NK-92 (cell line): ENCODE data around the gene RNF2.
"Not testable (repeated sequence)": the region's sequence is repeated elsewhere in the genome, so short reads cannot be mapped to it uniquely, and the experiment has no call there.

Experiments
- DNase-seq: peaks from one replicate; lab custom pipeline; 2025; ENCODE audit not compliant: unreplicated experiment; lab: John Stamatoyannopoulos, UW

The RNF2 gene

DNA sequence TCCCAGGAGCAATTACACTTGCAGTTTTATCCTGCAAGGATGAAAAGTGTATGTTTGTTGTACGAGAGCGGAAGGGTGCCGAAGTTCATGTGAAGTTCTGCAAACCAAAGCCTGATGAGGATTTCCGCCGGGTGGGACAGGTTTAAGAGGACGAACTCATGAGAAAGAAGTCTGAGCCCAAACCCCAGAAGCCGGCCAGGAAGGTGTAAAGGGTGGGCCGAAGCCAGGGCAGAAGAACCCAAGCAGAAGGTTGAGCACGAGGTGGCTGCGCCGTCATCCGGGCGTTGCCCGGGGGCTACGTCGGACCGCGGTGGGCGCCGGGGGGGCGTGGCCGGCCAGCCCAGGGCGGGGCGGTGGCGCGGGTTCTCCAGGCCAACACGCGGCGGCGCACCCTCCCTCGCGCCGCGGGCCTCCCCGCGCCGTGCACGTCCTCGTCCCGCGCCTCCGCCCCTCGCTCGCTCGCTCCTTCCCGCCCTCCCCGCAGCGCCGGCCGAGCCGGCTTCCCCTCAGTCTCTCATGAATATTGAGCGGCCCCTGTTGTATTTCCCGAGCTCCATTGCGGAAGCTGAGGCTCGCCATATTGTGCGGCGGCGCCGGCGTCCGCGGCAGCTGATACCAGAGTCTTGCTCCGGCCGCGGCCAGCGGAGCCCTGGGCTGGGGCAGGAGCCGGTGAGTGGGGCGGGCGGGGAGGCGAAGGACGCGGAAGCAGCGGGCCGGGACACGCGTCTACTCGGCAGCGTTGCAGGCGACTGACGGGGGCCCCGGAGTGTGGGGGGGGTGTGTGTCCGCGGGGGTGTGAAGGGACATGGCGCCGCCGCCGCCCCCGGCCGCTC lies at the start of gene RNF2:
RNF2 (plus strand) TSS at position 578 of the 833 bp plus-strand sequence. CDS start 41,996 bp downstream, outside the sequence.
- DNase-seq, result no peak

DNA sequence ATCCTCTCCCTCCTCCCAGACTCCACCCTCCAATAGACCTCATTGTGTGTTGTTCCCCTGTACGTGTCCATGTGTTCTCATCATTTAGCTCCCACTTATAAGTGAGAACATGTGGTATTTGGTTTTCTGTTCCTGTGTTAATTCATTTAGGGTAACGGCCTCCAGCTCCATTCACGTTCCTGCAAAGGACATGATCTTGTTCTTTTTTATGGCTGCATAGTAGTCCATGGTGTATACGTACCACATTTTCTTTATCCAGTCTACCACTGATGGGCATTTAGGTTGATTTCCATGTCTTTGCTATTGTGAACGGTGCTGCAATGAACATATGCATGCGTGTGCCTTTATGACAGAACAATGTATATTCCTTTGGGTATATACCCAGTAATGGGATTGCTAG lies 45.4 kb upstream of the RNF2 start:
- DNase-seq, result not testable (repeated sequence)

DNA sequence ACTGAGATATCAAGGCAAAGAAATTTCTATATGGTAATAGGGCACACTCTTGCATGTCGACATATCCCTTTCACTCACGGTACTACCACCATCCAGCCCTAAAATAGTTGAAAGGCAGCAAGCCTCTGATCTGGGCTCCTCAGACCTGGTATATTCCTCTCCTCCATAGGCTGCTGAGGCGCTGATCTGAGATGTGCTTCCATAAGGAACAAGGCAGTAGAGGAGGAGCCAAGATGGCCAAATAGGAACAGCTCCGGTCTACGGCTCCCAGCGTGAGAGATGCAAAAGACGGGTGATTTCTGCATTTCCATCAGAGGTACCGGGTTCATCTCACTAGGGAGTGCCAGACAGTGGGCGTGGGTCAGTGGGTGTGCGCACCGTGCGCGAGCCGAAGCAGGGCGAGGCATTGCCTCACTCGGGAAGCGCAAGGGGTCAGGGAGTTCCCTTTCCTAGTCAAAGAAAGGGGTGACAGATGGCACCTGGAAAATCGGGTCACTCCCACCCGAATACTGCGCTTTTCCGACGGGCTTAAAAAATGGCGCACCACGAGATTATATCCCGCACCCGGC lies 44.0 kb upstream of the RNF2 start:
- not testable (repeated sequence) for DNase-seq

DNA sequence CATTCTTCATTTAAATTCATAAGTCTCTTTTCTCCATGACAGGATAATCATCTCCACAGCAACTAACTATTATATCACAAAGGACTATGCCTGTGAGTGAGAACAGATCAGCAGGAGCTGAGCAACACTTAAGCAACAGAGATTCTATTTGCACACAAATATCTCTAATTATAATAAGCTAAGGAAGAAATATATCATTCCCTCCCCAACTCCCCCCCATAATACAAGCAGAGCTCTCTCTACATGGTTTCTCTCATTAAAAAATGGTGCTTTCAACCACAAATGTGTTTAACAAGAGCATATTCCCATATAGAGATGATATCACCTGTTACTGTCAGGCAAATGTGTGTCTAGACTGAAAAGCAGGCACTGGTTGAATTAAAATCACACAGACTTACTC lies 36.5 kb upstream of the RNF2 start:
- DNase-seq, result no peak

DNA sequence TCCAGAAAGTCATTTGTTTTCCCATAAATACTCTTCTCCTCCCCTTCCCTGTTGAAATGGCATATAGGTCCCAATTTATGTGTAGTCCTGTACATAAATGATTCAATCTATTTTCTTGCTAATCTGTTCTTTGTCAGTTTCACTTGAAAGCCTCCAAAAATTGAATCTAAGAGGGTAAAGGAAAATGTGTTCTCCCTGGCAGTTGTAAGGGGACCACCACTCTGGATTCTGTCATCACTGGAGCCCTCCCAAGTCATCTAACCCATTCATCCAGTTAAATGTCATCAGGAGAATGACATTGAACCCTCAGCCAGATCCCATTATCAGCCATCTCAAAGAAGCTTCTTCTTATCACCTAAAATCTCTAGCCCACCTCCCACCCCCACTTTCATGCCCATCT lies 35.0 kb upstream of the RNF2 start:
- DNase-seq, result no peak

DNA sequence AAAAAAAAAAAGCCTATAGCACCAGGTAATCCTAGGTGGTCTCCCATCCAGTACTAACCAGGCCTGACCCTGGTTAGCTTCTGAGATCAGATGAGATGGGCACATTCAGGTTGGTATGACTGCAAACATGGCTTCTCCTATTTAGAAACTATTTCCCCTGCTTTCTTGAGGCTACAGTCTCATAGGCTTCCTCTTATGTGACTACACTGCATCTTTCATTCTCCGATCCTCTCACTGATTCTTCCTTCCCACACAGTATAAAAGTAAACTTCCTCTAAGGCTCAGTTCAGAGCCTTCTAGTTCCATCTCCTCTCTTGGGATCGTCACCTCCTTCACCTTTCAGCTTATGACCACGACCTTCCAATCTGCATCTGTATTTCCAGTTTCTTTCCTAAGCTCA lies 30.4 kb upstream of the RNF2 start:
- no peak for DNase-seq

DNA sequence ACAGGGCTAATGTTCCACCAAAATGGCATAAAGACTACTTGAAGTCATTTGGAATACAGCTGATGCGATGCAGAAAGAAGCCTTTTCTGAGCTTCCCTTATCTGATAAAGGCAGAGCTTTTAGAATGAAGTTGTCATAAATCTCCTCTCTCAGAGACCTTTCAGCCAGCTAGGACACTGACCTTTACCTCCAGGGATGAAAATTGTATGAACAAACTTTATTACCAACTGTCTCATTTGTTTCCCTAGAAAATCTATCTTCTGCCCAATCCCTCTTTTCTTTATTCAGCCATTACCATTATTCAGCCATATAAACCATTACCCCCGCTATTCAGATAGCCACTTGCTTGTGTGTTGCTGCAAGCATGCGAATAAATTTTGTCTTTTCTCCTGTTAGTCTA lies 29.7 kb upstream of the RNF2 start:
- no peak for DNase-seq

DNA sequence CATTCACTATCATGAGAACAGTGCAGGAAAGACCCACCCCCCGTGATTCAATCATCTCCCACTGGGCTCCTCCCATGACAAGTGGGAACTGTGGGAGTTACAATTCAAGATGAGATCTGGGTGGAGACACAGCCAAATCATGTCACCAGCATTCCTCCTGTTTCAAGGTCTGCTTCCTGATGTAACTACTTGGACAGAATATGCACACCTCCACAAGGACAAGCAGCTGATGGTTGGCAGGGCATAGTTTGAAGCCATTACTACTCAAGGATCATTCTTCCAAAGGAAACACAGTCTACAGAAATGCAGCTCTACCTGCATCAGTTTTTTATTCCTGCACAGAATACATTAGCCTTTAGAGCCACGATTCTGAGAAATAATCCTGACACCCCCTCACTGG lies 28.5 kb upstream of the RNF2 start:
- DNase-seq, result no peak

DNA sequence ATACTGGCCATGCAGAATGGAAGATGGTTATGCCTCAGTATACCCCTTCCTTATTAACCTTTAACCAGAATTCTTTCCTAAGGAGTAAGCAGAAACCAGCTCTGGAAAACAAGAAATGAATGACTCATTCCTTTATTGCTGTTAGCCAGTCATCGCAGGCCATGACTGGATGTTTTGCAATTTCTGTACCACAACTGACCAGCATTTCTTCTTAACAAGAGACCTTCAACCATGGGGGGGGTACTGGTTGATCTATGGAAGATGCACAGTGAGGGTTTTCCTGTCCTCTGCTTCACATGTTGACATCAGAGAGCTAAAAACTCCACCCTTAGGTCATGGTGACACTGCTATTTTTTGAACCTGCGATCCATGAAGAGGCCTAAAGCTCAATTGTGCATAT lies 28.0 kb upstream of the RNF2 start:
- DNase-seq, result no peak

DNA sequence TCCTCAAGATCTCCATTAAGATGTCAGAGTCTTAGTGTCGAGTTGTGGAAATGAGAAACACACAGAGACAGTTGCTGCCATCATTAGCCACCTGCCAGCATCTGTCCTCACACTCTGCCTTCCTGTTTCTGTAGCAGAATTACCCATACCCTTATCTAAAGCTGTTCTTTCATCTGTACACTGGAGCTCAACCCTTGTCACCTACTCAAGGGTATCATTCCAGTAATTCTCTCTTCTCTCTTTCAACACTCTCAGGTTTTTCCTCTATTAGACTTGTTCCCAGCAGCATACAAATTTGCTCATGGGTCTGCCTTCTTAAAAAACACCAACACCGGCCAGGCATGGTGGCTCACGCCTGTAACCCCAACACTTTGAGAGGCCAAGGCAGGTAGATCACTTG lies 27.4 kb upstream of the RNF2 start:
- no peak for DNase-seq

DNA sequence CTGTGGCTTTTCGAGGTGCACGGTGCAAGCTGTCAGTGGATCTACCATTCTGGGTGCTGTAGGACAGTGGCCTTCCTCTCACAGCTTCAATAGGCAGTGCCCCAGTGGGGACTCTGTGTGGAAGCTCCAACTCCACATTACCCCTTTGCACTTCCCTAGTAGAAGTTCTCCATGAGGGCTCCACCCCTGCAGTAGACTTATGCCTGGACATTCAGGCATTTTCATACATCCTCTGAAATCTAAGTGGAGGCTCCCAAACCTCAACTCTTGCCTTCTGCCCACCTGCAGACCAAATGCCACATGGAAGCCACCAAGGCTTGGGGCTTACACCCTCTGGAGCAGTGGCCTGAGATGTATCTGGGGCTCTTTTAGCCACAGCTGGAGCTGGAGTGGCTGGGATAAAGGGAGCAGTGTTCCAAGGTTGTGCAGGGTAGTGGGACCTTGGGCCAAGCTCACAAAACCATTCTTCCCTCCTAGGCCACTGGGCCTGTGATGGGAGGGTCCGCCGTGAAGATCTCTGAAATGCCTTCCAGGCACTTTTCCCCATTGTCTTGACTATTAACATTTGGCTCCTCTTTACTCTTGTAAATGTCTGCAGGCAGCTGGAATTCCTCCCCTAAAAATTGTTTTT lies 18.0 kb upstream of the RNF2 start:
- DNase-seq, result no peak

DNA sequence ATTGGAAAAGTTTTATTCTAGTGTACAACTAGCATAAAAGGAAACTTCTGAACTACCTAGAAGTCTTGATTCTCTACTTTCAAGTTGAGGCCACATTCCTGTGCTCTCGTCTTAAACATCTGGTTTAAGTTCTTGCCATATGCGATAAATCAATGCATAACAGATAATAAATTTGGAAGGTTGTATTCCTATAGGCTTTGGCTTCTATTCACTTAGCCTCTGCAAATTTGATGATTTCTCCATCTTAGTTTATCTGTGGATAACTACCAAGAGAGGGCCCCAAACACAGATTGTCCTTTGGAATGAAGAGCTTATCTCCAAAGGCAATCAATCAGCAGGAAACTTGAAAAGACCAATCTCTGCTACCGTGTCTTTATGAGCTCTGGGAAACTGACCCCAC lies 11.7 kb upstream of the RNF2 start:
- DNase-seq, result no peak

DNA sequence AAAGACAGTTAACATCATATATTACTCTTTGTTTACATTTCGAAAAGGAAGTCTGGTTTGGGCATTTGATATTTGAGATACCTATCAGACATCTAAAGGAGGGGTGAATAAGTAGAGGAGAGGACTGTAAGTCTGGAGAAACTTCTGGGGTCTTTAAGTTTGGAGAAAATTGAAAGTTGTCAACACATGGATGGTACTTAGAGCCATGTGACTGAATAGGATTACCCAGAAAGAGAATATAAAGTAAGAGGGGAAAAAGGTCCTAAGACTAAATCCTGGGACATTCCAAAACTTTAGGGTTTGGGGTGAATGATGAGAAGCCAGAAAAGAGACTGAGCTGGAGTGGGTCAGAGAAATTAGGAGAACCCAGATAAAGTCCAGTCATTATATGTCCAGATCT lies 10.1 kb upstream of the RNF2 start:
- no peak for DNase-seq

DNA sequence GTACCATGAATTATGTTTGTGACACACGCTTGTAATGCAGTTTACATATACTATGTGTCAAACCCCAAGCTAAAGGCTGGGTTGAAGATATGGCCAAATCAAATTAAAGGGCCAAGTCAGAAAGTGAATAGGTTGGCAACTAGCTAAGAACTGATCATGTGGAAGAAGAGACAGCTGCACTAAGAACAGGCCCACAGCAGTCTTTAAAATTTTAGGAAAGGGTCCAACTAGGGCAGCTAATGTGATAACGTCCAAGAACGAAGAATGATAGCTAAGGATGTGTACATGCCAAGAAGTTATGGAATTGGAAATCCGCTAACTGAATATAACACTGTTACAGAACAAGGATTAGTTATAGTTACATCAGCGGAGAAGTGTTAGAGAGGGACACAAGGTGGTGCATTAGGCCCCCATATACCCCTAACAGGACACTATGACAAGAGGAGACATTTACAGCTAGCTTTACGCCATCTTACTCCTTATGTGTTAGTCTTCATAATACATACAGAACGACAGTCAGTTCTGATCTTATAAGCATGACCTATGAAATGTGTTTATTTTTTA lies 6.5 kb upstream of the RNF2 start:
- DNase-seq, result no peak

DNA sequence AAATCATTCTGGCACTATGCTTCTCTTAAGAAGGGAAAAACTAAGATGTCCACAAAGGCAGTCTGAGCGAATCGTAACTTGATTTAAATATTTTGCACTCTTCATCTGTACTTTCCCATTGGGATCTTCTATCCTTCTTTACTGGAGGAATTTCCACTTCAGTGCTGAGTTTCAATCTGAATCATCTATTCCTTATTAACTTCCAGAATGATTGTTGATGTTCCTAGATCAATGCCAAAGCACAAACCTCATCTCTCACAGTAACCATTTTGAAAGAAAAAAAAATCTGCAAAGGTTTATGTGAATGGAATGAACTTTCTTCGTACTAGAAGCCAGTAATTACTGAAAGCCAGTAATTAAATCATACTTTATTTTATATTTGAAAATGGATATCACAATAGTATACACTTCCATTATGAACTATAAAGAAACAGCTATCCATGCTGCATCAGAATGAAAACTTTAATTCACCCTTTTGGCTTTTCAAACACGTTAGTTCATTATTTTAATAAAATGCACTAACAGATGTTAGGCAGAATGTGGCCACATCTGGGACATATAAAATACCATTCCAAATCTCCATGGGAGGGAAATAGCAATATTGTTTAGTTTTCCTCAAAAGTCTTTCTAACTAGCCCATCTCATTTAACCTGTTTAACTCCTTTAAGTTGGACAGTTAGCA lies 5.5 kb upstream of the RNF2 start:
- no peak for DNase-seq

DNA sequence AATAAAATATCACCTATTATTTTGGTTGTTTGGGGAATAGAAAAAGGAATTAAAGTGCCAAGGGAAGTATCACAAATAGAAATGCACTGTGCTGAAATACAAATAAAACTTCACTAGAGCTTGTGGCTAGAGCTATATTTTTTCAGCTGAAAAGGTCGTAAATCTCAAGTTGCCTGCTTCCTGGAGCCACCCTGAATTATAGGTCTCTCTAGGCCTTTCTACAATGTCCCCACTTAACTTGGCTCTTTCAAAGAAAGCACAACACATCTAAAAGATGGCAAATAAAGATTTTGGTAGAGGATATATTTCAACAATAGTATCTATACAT lies 5.0 kb upstream of the RNF2 start:
- DNase-seq, result no peak

DNA sequence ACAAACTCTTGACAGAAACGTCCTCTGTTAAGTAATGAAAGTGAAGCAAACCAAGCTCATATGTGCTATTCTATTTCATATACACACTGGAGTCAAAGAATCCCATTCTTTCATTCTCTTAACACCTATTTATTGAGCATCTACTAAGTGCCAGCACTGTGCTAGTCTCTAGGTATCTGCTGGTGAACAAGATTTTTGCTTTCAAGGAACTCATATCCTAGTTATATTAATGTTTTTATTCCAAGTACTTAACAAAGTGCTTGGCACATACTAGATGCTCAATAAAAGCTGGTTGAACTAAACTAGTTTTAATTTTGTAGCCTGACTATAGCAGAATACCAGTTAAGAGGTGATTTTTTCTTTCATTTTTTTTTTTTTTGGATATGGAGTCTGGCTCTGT lies 3.6 kb upstream of the RNF2 start:
- no peak for DNase-seq

DNA sequence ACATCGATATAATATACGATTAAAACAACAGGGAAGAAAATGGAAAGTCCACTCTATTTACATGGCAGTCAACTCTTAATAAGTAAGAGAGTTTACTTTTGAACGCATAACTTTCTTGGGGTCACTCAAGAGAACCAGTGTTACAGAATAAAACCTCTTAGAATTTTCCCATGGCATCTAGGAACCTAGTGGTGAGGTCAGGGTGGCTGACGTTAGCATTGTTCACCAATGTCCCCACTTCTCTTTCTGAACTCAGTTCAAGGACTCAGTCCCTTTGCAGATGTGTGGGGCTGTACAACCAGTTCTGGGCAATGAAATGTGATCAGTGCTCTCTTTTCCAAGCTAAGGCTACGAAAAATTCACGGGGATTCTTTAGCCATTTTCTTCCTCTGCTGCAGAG lies 2.6 kb upstream of the RNF2 start:
- no peak for DNase-seq

DNA sequence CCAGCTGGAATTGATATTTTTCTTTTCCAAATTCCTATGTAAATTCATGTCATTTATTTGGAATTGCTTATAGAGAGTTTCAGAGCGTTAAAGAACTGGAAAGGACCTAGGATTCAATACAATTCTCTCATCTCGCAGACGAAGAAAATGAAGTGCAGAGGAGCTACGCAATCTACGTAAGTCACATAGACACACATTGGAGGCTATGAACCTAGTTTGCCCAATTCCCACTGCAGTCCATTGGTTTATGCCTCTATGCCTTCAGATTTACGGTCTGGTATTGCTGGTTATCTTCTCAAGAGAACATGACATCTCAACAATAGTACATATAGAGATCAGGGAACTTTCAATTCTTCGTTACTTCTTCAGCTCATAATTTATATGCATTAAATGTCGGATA lies 971 bp upstream of the RNF2 start:
- DNase-seq, result no peak

DNA sequence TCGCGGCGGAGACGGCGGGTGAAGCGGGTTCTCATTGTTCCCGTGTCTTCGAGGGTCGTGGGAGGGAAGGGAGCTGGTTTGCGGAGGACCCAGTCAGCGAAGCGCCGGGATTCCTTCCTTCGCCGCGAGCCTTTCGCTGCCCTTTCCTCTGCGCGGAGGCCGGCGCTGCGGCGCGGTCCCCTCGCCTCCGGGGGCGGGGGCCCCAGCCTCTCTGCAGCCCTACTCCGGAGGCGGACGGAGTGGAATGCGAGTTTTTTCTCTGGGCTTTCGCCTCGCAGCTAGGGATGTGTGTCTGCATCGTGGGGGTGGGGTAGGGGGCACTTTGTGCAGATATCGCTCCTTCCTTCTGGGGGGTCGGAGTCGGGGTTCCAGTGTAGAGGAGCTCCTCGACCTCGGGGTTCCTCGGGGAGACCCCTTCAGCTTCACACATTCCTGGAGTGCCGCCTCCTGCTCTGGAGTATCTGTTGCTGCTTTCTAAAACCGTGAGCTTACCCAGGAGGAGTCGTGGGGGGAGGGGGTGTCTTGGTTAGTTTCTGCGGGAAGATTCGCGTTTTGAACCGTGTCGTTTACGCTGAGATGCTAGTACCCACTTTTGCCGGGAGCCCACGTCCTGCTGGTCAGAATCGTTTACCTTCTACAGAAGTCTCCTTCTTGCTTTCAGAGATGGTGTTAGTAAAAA lies 595 bp downstream of the RNF2 start:
- DNase-seq, result no peak

DNA sequence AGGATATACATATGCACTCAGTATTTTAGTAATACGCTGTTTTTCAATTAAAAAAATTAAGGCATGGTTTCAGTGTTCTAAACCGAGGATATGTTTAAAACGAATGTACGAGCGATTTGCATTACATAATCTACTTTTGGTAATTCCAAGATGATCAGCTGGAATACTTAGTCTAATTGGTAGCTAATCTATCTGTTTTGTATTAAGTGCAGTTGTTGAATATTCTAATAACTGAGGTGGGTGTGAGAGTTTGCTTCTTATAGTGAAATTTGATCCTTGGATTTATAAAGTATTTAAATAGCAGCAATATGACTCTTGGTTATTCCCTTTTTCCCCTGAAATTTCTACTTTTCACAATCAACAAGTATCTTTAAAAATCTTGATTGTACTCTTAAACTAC lies 1.3 kb downstream of the RNF2 start:
- DNase-seq, result no peak
